B cell (primary cell): ENCODE measurements around the gene HES2. TPM values are rescaled to one million over a fixed set of nuclear protein-coding genes. Genes with fewer than 3 reads are reported as not detected.
A peak's percentile ranks its signal among the peaks of the same experiment; 100 is the strongest.

ENCODE experiments used
- ATAC-seq: fragments of 200-7000 bp; cut with Tn5 transposase; one replicate; pipeline ENCODE4 v1.10.0; 2021; ENCODE audit warnings: low read depth, mild to moderate bottlenecking, moderate number of reproducible peaks, moderate library complexity
- CTCF ChIA-PET: fragments of 350-600 bp; sonication (Branson Sonifier 250); formaldehyde crosslinking; loops from one replicate; lab custom pipeline; 2021; ENCODE audit warnings: antibody characterized with exemption, inconsistent platforms; lab: Charles Lee
- POLR2A ChIA-PET: fragments of 350-600 bp; sonication (Branson Sonifier 250); formaldehyde crosslinking; loops from one replicate; lab custom pipeline; 2021; ENCODE audit warnings: antibody characterized with exemption; lab: Charles Lee
- DNase-seq: peaks from one replicate; pipeline ENCODE4 v3.0.0; 2013
- H2AFZ ChIP-seq: 2 replicates; pipeline ENCODE4 v1.6.1; 2012; ENCODE audit warnings: mild to moderate bottlenecking, low read depth, low read length; ENCODE audit not compliant: insufficient read depth, poor library complexity, severe bottlenecking
- H3K27ac ChIP-seq, 2 donors: 1 replicate in 1 of 2; 2 replicates in 1 of 2; pipeline ENCODE4 v1.5.1; 2012 to 2013; ENCODE audit warnings: low read length in 2 of 2, mild to moderate bottlenecking in 2 of 2, moderate library complexity in 1 of 2
- H3K27me3 ChIP-seq, 4 experiments: fragments of 200-600 bp in 1 of 4; sonication (generic) in 1 of 4; replicated peaks in 1 of 4; 1 replicate in 2 of 4; 2 replicates in 2 of 4; pipeline versions ENCODE4 v1.6.1 to v1.7.0; 2013 to 2016; ENCODE audit warnings: low read length in 3 of 4, mild to moderate bottlenecking in 2 of 4, mixed read lengths in 1 of 4, moderate library complexity in 1 of 4; ENCODE audit not compliant: insufficient read depth in 4 of 4, control insufficient read depth in 3 of 4; ENCODE audit errors: control extremely low read depth in 1 of 4
- H3K36me3 ChIP-seq, 2 experiments: replicated peaks in 1 of 2; 1 replicate in 1 of 2; 2 replicates in 1 of 2; pipeline versions ENCODE4 v1.6.1 to v1.7.1; 2013; ENCODE audit warnings: low read length in 1 of 2; ENCODE audit not compliant: insufficient read depth in 2 of 2, control insufficient read depth in 1 of 2; ENCODE audit errors: control extremely low read depth in 1 of 2, extremely low read depth in 1 of 2
- H3K4me1 ChIP-seq, 2 donors: fragments of 200-600 bp in 1 of 2; sonication (generic) in 1 of 2; 1 replicate in 1 of 2; 2 replicates in 1 of 2; pipeline versions ENCODE4 v1.5.1 to v1.6.1; 2013 to 2017; ENCODE audit warnings: low read length in 2 of 2; ENCODE audit not compliant: control insufficient read depth in 2 of 2, insufficient read depth in 2 of 2
- H3K4me2 ChIP-seq: replicated peaks from 2 replicates; pipeline ENCODE3; 2012; ENCODE audit warnings: mild to moderate bottlenecking, low read depth, low read length; ENCODE audit not compliant: poor library complexity, severe bottlenecking
- H3K4me3 ChIP-seq, 5 experiments: fragments of 200-600 bp in 1 of 5; sonication (generic) in 1 of 5; 1 replicate in 3 of 5; 2 replicates in 2 of 5; pipeline versions ENCODE4 v1.5.1 to v1.7.0; 2011 to 2016; ENCODE audit warnings: low read length in 4 of 5, mild to moderate bottlenecking in 4 of 5, low read depth in 2 of 5, control low read depth in 1 of 5, moderate library complexity in 1 of 5; ENCODE audit not compliant: insufficient read depth in 1 of 5; ENCODE audit errors: control extremely low read depth in 1 of 5, extremely low read depth in 1 of 5
- H3K79me2 ChIP-seq: fragments of 200-600 bp; sonication (generic); one replicate; pipeline ENCODE4 v1.6.0; 2016; ENCODE audit warnings: low read length; ENCODE audit not compliant: control insufficient read depth, insufficient read depth
- H3K9ac ChIP-seq: fragments of 200-600 bp; sonication (generic); 2 replicates; pipeline ENCODE4 v1.6.1; 2017; ENCODE audit warnings: mild to moderate bottlenecking, low read length, moderate library complexity
- H3K9me3 ChIP-seq, 3 donors: one replicate each; pipeline versions ENCODE4 v1.6.1 to v1.7.1; 2013; ENCODE audit warnings: low read length in 2 of 3; ENCODE audit not compliant: control insufficient read depth in 2 of 3, insufficient read depth in 1 of 3; ENCODE audit errors: control extremely low read depth in 1 of 3
- H4K20me1 ChIP-seq: 2 replicates; pipeline ENCODE4 v1.6.0; 2012; ENCODE audit warnings: mild to moderate bottlenecking, low read length; ENCODE audit not compliant: insufficient read depth, control insufficient read depth, poor library complexity, severe bottlenecking
- H3K27ac Mint-ChIP-seq: one replicate; pipeline ENCODE4 v1.8.0; 2021; ENCODE audit warnings: mixed read lengths
- H3K27me3 Mint-ChIP-seq: one replicate; pipeline ENCODE4 v1.8.0; 2021; ENCODE audit warnings: mixed read lengths
- H3K4me1 Mint-ChIP-seq: one replicate; pipeline ENCODE4 v1.8.0; 2021; ENCODE audit warnings: mixed read lengths
- H3K4me3 Mint-ChIP-seq: one replicate; pipeline ENCODE4 v1.8.0; 2021; ENCODE audit warnings: mixed read lengths
- H3K9me3 Mint-ChIP-seq: one replicate; pipeline ENCODE4 v1.8.0; 2022; ENCODE audit warnings: mixed read lengths; ENCODE audit not compliant: insufficient read depth
- CTCF ChIP-seq: fragments of 200-600 bp; IDR thresholded peaks from one replicate; pipeline ENCODE4 v1.8.0; 2022; ENCODE audit warnings: antibody characterized with exemption, mild to moderate bottlenecking
- EZH2 ChIP-seq: IDR thresholded peaks from 2 replicates; pipeline ENCODE4 v1.6.1; 2012; ENCODE audit warnings: borderline replicate concordance, low read depth, mild to moderate bottlenecking, moderate library complexity, low read length; ENCODE audit not compliant: insufficient read depth, poor library complexity, severe bottlenecking
- WGBS: methylation state at CpG from one replicate; pipeline ENCODE4 v1.1.5; 2013; ENCODE audit warnings: missing lambda C conversion rate; ENCODE audit not compliant: insufficient coverage; 5-methylcytosine and 5-hydroxymethylcytosine counted together
- intact Hi-C: fragments of 100-400 bp; cut with micrococcal nuclease; formaldehyde crosslinking; loops from one replicate; pipeline ENCODE4 v1.10.0; 2022
- polyA plus RNA-seq: library from polyadenylated mRNA; depleted of rRNA; stranded (reverse); fragments of >200 nt; gene quantifications from 2 replicates; pipeline ENCODE4 v1.2.3, GENCODE V29; 2012
- total RNA-seq, 2 donors: library from RNA; stranded (reverse); fragments of 120-200 nt in 1 of 2; gene quantifications; 1 replicate in 1 of 2; 2 replicates in 1 of 2; pipeline versions ENCODE4 v1.2.3 to v1.2.4, GENCODE V29; 2013 to 2022

HES2 gene
- total and polyA plus RNA-seq, 2 donors (not counting 1 experiment from before 2014, with no cell fraction given): not detected

- Histone ChIP-seq H3K9ac (peak within 1 kb of the TSS; percentile 71), H3K9me3 (no peaks in the 10 kb centered on the region), H3K4me1 (peaks cover 15 to 20% of the 10 kb centered on the region in 2 donors), H3K27me3 (peaks cover 0 to 15% (median 0%) of the 10 kb centered on the region in 4 experiments), H3K4me2 (peak within 1 kb of the TSS; percentile 85), H2AFZ (peak within 1 kb of the TSS; percentile 86), H3K27ac (peak within 1 kb of the TSS; percentile 84), H4K20me1 (no peaks in the 10 kb centered on the region), H3K36me3 (no peaks in the 10 kb centered on the region), H3K4me3 (peak within 1 kb of the TSS; percentile 51 to 80 (median 64)), H3K79me2 (no peaks in the 10 kb centered on the region)
- peak; percentile 94 for DNase-seq
- Mint-ChIP-seq H3K4me1 (peaks cover 16% of the 10 kb centered on the region), H3K9me3 (no peaks in the 10 kb centered on the region), H3K4me3 (peak within 1 kb of the TSS; percentile 92), H3K27ac (peak within 1 kb of the TSS; percentile 97), H3K27me3 (no peaks in the 10 kb centered on the region)
- TF ChIP-seq CTCF (no peak), EZH2 (no peak)
- POLR2A ChIA-PET: interaction anchor here (0.5 kb wide), 1 partner anchor 762 kb away, joined by 10 read pairs; no protein-coding TSS in a partner anchor
- under 1% methylated on average over 78 of the region's 87 CpGs for WGBS
- CTCF ChIA-PET: interaction anchor here (0.6 to 3.4 kb wide), 9 partner anchors 10 to 253 kb away, joined by 3 to 12 read pairs (median 4); no protein-coding TSS in a partner anchor
- ATAC-seq: peak; percentile 90
- intact Hi-C loops: loop anchor here (1.0 to 5.0 kb wide), 4 partner anchors 11 to 307 kb away; partner anchors contain the start of genes DNAJC11 and RPL22
These were observed 26.1 kb downstream of the HES2 start, which contains the start of gene ACOT7 for GRCh38 chr1:6393400-6394187. Gene ACOT7, minus strand, starts transcription at chr1:6393767. Its CDS starts 368 bp downstream, at chr1:6393399.
